Colonic mucosa (tissue), 4 donors: Measurements from ENCODE around the gene RYR3. TPM values are rescaled to one million over a fixed set of nuclear protein-coding genes. Genes with fewer than 3 reads are reported as not detected.

Experiments
- DNase-seq: peaks from one replicate; pipeline ENCODE4 v3.0.0-alpha.2; 2020
- H3K27ac ChIP-seq: fragments of 200-600 bp; one replicate; pipeline ENCODE4 v1.8.0; 2021
- H3K27me3 ChIP-seq: fragments of 200-600 bp; one replicate; pipeline ENCODE4 v1.8.0; 2021
- H3K36me3 ChIP-seq: fragments of 200-600 bp; one replicate; pipeline ENCODE4 v1.8.0; 2021
- H3K4me1 ChIP-seq: fragments of 200-600 bp; one replicate; pipeline ENCODE4 v1.8.0; 2021; ENCODE audit warnings: mild to moderate bottlenecking
- H3K4me3 ChIP-seq: fragments of 200-600 bp; one replicate; pipeline ENCODE4 v1.8.0; 2021
- H3K9ac ChIP-seq, 2 donors: one replicate each; pipeline ENCODE4 v1.7.0; 2013; ENCODE audit warnings: control low read depth in 2 of 2, low read depth in 2 of 2, low read length in 2 of 2
- H3K9me3 ChIP-seq: fragments of 200-600 bp; one replicate; pipeline ENCODE4 v1.8.0; 2021
- intact Hi-C: fragments of 100-400 bp; cut with DNase I; formaldehyde crosslinking; loops from one replicate; pipeline ENCODE4 v1.14.1; 2022
- total RNA-seq, 2 donors: library from RNA; stranded (reverse); fragmentation: NEBNext Ultra II Directional in 1 of 2; extraction: Animal tissue kit (Norgen Biotek cat#: 25700) in 1 of 2; gene quantifications; one replicate each; pipeline ENCODE4 v1.2.1, GENCODE V29; 2021
- TF ChIP-seq, protein P1 (sequence below): fragments of 200-600 bp; IDR thresholded peaks from one replicate; pipeline ENCODE4 v1.8.0; 2022; ENCODE audit warnings: antibody characterized with exemption, mild to moderate bottlenecking
- donor health status: healthy.
- donor health status: DM: no; HTN: no; CAD: no.
- donor health status: DM: no; HTN: no; CAD: no.

RYR3 gene
- total RNA-seq, 2 donors from 2014 or later: 0.17 to 1.1 TPM

DNA sequence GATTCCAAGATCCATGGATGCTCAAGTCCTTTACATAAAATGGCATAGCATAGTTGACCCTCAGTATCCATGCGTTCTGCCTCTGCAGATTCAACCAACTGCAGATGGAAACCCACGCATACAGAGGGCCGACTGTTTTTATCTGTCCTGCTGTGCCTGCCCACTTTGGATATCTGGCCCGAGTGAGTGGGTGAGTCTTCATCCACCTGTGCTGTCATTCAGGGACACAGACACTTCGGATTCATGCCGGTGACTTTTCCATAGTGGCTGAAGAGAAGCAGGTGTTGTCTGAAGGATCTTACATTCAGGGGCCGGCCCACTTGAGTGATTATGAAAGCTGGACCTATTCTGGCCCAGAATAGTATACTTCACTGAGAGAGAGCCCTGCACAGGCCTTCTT is 85.1 kb downstream of the RYR3 start:
- Histone ChIP-seq H3K4me1 (no peaks in the 10 kb centered on the region), H3K9ac (no peak overlapping the region), H3K9me3 (no peaks in the 10 kb centered on the region), H3K27ac (no peak overlapping the region), H3K36me3 (no peaks in the 10 kb centered on the region), H3K27me3 (no peaks in the 10 kb centered on the region), H3K4me3 (no peak overlapping the region)
- no peak for DNase-seq
- intact Hi-C loops: no loop called here
- TF ChIP-seq, protein P1, sequence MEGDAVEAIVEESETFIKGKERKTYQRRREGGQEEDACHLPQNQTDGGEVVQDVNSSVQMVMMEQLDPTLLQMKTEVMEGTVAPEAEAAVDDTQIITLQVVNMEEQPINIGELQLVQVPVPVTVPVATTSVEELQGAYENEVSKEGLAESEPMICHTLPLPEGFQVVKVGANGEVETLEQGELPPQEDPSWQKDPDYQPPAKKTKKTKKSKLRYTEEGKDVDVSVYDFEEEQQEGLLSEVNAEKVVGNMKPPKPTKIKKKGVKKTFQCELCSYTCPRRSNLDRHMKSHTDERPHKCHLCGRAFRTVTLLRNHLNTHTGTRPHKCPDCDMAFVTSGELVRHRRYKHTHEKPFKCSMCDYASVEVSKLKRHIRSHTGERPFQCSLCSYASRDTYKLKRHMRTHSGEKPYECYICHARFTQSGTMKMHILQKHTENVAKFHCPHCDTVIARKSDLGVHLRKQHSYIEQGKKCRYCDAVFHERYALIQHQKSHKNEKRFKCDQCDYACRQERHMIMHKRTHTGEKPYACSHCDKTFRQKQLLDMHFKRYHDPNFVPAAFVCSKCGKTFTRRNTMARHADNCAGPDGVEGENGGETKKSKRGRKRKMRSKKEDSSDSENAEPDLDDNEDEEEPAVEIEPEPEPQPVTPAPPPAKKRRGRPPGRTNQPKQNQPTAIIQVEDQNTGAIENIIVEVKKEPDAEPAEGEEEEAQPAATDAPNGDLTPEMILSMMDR: no peak

DNA sequence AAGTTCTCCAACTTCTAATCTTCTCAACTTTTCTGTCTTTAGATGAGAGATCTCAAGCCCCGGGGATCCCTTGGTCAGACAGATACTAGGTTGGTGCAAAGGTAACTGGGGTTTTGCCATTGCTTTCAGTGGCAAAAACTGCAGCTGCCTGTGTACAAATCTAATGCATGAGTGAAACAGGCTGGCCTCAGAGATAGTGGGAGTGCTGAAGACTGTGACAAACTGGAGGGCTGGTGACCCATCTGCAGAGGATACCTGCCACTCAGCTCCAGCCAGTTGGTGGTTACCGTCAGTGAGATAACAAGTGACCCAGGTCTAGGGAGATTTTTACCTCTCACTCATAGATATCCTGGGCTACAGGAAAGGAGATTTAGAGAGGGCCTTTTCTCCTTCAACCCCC is 85.7 kb downstream of the RYR3 start:
- intact Hi-C loops: no loop called here
- no peak overlapping the region for H3K27ac ChIP-seq
- TF ChIP-seq, protein P1: no peak
- no peaks in the 10 kb centered on the region for H3K27me3 ChIP-seq
- no peak overlapping the region for H3K4me3 ChIP-seq
- DNase-seq: no peak
- H3K9ac ChIP-seq: no peak overlapping the region
- H3K9me3 ChIP-seq: no peaks in the 10 kb centered on the region
- no peaks in the 10 kb centered on the region for H3K4me1 ChIP-seq
- no peaks in the 10 kb centered on the region for H3K36me3 ChIP-seq

DNA sequence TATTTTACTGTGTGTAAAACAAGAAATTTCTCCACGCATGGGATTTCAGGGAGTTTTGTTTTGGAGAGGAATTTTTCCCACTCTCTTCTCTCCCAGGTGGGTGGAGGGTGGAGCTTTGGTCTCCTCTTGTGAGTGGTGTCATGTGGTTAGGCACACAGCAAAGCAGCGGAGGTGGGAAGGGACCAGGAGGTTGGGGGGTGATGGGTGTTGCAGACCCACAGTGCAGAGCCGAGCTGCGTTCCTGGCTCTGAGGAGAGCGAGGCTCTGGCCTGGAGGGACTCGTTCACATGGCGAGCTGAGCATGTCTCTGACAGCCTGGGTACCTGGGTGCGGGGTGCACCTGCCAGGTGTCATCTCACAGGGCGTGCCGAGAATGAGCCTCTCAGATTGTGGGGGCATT is 87.8 kb downstream of the RYR3 start:
- intact Hi-C loops: no loop called here
- DNase-seq: no peak
- H3K27ac ChIP-seq: no peak overlapping the region
- no peaks in the 10 kb centered on the region for H3K27me3 ChIP-seq
- H3K36me3 ChIP-seq: no peaks in the 10 kb centered on the region
- H3K9ac ChIP-seq: no peak overlapping the region
- no peaks in the 10 kb centered on the region for H3K4me1 ChIP-seq
- TF ChIP-seq, protein P1: no peak
- no peaks in the 10 kb centered on the region for H3K9me3 ChIP-seq
- H3K4me3 ChIP-seq: no peak overlapping the region

DNA sequence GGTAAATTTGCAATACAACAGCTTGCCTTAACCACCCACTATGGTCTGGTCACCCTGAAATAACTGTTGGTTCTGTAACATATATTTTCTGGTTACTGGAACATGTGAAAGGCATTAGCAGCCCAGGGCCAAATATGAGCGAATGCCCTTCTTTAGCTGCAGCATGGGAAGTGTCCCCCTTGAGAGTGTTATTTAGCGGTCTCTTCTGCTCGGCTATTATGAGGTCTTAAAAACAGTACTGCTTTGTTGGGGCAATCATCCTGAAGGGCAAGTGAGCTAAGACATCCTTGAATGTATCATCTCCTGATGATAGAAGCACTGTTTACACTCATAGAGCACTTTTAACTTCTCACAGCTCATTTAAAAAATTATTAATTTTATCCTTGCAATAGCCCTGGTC is 90.2 kb downstream of the RYR3 start:
- Histone ChIP-seq H3K4me1 (no peaks in the 10 kb centered on the region), H3K27ac (no peak overlapping the region), H3K9me3 (no peaks in the 10 kb centered on the region), H3K36me3 (no peaks in the 10 kb centered on the region), H3K27me3 (no peaks in the 10 kb centered on the region), H3K4me3 (no peak overlapping the region), H3K9ac (no peak overlapping the region)
- DNase-seq: no peak
- TF ChIP-seq, protein P1: no peak
- intact Hi-C loops: no loop called here

DNA sequence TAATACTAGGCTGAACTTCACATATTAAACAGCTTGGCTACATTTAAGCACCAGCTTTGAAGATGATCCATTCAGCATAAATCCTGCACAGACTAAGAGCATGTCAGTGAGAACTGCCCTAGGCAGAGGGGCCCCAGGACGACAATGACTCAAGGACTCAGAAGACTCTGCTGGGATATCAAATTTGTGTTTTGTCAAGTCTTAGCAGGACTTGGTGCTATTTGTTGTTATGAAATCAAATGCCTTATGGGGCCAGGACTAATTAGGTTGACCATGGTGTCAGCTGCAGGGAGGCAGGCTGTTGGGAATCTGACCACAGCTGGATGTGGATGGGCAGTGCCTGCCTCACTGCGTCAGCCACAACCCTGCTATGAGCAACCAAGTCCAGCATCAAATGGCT is 91.8 kb downstream of the RYR3 start:
- no peak overlapping the region for H3K4me3 ChIP-seq
- no peak overlapping the region for H3K9ac ChIP-seq
- H3K27me3 ChIP-seq: no peaks in the 10 kb centered on the region
- H3K4me1 ChIP-seq: no peaks in the 10 kb centered on the region
- no peaks in the 10 kb centered on the region for H3K36me3 ChIP-seq
- DNase-seq: no peak
- intact Hi-C loops: no loop called here
- TF ChIP-seq, protein P1: no peak
- H3K27ac ChIP-seq: no peak overlapping the region
- no peaks in the 10 kb centered on the region for H3K9me3 ChIP-seq

DNA sequence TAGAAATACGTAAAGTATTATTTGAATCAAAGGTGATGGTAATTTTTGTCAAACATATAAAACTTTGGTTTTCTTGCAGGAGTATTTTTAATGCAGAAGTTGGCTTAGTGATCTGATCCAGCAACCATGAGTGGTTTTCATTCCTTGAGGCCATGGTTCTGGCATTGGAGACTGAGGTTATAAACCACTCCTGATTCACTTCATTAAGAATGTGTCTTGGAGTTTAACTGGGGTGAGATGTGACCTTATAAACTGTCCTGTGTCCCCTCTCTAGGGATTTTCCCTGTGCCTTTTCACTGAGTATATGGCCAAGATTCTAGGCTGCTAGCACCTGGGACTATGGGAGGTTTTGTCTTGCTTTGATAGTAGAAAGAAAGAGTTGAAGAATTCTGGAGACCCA is 94.3 kb downstream of the RYR3 start:
- Histone ChIP-seq H3K27me3 (no peaks in the 10 kb centered on the region), H3K9me3 (no peaks in the 10 kb centered on the region), H3K27ac (no peak overlapping the region), H3K4me1 (no peaks in the 10 kb centered on the region), H3K9ac (no peak overlapping the region), H3K36me3 (no peaks in the 10 kb centered on the region), H3K4me3 (no peak overlapping the region)
- no peak for DNase-seq
- TF ChIP-seq, protein P1: no peak
- intact Hi-C loops: no loop called here
